DLD1 (cell line): ENCODE results near the gene CWC25.
"Not testable (repeated sequence)": the region's sequence is repeated elsewhere in the genome, so short reads cannot be mapped to it uniquely, and the experiment has no call there.

Source experiments
- in situ Hi-C: cut with HindIII; loops from 2 replicates; pipeline ENCODE4 v1.10.0; 2017; ENCODE audit warnings: low sequenced_read_pairs

The CWC25 gene

DNA sequence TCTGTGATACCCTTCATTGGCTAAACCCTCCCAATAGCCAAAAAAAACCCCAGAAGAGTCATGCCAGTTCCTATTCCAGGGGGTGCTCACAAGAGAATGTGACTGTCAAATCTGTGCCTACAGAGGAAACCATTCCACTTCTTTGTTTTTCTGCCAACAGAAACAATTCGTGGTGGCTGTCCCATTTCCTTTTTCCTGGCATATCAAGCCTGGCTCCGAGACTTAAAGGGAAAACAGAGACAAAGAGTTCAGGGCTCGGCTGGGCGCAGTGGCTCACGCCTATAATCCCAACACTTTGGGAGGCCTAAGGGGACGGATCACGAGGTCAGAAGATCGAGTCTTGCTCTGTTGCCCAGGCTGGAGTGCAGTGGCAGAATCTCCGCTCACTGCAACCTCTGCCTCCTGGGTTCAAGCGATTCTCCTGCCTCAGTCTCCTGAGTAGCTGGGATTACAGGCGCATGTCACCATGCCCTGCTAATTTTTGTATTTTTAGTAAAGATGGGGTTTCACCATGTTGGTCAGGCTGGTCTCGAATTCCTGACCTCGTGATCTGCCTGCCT is 34.9 kb downstream of the CWC25 start:
- in situ Hi-C loops: not testable (repeated sequence)

GRCh38 chr17:38789185-38789584 is 35.9 kb downstream of the CWC25 start:
- in situ Hi-C loops: no loop called here

DNA sequence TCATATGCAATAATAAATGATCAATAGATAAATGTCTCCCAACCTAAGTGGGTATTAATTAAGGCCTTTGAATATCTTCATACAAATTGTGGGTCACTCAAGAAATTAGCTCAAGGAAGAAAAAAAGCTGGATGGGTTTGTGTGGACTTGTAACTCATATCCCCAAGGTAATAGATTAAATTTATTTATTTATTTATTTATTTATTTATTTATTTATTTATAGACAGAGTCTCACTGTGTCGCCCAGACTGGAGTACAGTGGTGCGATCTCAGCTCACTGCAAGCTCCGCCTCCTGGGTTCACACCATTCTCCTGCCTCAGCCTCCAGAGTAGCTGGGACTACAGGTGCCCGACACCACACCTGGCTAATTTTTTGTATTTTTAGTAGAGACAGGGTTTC is 37.1 kb downstream of the CWC25 start:
- in situ Hi-C loops: not testable (repeated sequence)

DNA sequence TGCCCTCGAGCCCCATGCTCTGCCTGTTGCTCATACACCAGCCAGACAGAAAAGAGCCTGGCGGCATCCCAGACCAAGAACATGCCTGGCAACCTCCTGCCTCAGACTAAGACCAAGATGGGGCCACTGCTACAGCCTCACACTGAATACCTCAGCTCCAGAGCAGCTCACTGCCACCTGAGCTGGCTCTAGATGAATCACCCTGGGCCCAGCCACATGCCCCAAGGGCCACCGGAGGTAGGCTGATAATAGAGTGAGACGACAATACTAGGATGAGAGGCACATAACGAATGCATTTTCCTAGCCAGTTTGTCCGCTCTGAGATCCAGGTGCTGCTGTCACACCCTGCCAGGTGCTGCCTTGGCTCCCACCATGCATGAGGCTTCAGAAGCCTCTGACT is 38.7 kb downstream of the CWC25 start:
- in situ Hi-C loops: no loop called here

DNA sequence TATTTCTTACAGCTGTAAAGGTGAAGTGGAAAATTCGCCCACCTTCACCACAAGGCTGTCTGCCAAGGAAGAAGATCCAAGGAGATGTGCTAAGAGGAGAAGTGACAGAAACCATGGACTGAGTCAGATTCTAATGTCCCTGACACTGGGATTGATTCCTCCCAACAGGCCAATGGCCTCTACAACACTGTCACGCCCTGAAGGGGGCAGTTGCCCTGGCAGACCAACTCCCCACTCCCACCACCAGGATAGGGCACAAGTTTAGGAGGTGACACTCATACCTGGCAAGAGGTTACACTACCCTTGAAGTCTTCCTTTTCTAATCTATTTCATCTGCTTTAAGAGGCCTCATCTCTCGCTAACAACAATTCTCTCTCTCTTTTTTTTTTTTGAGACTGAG is 41.9 kb downstream of the CWC25 start:
- in situ Hi-C loops: no loop called here

DNA sequence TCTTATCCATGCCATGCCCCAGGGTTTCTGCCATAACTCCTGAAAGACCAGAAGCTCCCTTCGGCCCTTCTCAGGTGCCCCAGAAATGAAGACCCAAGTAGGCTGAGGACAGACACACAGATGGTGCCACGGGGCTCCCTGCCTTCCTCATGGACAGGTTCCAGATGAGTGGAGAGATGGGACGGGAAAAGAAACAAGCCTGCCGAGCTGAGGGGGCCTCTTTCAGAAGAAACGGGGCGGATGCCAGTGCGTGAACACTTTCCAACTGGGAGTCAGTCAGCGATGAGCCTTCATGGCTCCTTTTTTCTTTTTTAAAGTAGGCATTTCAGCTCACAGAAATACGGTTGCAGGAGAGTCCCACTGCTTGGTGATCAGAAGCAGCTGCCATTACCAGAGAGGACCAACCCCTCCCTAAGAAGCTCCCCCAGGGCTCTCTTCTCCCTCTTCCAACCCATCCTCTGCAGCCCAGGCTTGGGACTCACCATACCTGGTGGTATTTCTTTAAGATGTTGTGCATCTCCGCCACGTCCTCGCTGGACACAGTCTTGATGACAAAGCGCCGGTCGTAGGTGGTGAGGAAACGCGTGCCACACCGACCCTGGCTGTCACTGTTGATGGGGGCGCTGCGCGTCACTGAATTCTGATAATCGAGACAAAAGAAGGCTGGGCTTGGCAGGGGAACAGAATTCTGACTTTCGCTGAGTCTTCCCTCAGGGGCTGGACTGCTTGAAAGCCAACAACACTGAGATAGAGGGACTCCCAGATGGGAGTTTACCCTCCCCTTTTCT is 45.0 kb downstream of the CWC25 start:
- in situ Hi-C loops: no loop called here

- in situ Hi-C loops: no loop called here
These were observed 47.4 kb downstream of the CWC25 start for GRCh38 chr17:38777641-38778250.

GRCh38 chr17:38773258-38773657 is 51.9 kb downstream of the CWC25 start:
- in situ Hi-C loops: no loop called here

- in situ Hi-C loops: no loop called here
These were observed 56.7 kb downstream of the CWC25 start for GRCh38 chr17:38768417-38768816.

DNA sequence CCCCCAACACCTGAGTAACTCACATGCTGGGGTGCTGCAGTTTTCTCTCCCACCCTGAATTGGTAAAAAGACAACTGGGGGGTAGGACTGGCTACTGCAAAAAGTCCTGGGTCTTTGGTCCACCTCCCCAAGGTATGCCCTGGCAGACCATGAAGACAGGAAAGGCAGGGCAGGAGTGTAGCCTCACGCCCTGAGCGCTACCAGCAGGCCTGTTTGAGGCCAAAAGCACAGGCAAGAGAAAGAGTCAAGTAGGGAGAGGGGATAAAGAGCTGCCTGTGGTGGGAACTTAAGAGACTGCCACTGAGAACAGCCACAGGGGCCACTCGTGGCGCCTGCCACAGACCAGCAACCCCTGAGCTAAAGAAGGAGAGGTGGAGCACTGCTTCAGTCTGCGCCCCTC is 58.8 kb downstream of the CWC25 start:
- in situ Hi-C loops: no loop called here

- in situ Hi-C loops: no loop called here
These were observed 62.9 kb downstream of the CWC25 start for GRCh38 chr17:38762231-38762630.

- in situ Hi-C loops: no loop called here
These were observed 63.5 kb downstream of the CWC25 start for GRCh38 chr17:38761612-38762011.

- in situ Hi-C loops: no loop called here
These were observed 72.0 kb downstream of the CWC25 start for GRCh38 chr17:38753071-38753506.

DNA sequence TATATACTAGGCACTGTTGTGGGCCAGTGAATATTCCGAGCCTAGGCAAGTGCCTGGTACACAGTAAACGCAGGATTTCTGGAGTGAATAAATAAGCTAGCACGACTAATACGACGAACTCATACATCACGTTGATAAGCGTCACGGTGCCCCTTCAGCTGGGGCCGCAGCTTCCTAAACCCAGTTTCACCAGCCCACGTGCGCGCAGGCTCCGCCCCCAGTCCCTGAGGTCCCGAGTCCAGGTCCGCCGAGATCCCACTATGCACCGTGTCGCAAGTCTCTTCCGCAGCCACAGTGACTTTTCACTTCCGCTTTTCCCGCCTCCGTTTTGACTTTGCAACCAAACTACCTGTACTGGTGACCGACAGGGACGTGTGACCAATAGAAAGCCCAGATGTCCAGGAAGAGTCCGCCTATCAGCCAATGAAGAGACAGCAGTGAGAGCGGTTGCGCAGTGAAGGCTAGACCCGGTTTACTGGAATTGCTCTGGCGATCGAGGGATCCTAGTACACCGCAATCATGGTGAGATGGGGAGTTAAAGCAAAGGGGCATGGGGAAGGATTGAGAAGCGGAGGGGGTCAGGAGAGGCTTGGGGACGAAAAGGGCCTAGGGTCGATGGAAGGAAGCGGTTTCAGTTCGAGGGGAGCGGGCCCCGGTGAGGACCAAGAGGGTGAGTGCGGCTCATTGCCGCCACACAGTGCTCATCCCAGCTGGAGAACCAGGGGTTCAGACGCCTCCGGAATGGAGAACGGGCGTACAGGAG is 72.6 kb downstream of the CWC25 start, which contains the start of gene PSMB3:
Gene PSMB3, plus strand, starts transcription at position 434 of the 763 bp plus-strand sequence. Its CDS starts 86 bp downstream, at position 520.
- in situ Hi-C loops: no loop called here

GRCh38 chr17:38751808-38752307 is 73.3 kb downstream of the CWC25 start:
- in situ Hi-C loops: no loop called here

DNA sequence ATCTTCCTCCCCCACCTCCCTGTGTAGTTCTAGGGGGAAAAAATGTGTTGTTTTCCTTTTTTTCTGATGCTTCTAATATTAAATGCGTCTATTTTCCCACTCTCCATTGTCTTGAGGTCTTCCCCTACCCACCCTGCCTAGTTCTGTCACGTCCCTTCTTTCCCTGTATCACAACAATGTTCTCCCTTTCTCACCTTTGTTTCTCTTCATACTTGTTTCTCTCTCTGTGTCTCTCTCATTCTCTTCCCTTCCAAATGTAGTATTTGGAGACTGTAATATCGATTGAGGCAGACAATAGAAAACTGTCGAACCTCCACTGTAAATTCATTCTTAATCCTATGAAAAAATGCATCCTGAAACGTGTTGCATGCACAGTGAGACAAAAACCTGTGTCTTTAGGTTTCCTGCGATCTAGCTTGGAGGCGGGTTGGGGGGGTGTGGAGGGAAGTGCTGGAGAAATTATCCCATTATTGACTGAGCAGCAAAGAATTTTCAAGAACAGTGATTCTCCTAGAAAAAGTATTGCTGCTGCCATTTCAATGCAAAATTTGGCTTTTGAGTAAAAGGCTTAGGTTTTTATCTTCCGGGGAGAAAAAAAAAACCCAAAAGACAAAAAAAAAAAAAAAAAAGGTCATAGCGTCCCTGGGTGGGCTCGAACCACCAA is 73.8 kb downstream of the CWC25 start:
- in situ Hi-C loops: no loop called here
